Heart left ventricle (tissue), 16 donors: ENCODE measurements around the gene USP47. TPM values are rescaled to one million over a fixed set of nuclear protein-coding genes. Genes with fewer than 3 reads are reported as not detected.

Experiments
- ATAC-seq, 4 donors: fragments of 200-7000 bp; cut with Tn5 transposase; one replicate each; pipeline ENCODE4 v1.9.1; 2020 to 2022; ENCODE audit warnings: moderate library complexity in 4 of 4, mild to moderate bottlenecking in 3 of 4, moderate number of reproducible peaks in 1 of 4
- DNase-seq, 5 donors: peaks; one replicate each; pipeline ENCODE4 v3.0.0-alpha.2; 2020
- H3K27ac ChIP-seq, 12 donors: fragments of 200-600 bp; sonication (generic) in 4 of 12; one replicate each; pipeline versions ENCODE4 v1.5.0 to v1.8.0; 2016 to 2022; ENCODE audit warnings: mild to moderate bottlenecking in 2 of 12
- H3K27me3 ChIP-seq, 9 donors: fragments of 200-600 bp; sonication (generic) in 2 of 9; one replicate each; pipeline versions ENCODE4 v1.5.1 to v1.8.0; 2016 to 2022; ENCODE audit warnings: mild to moderate bottlenecking in 3 of 9
- H3K36me3 ChIP-seq, 9 donors: fragments of 200-600 bp; sonication (generic) in 2 of 9; one replicate each; pipeline versions ENCODE4 v1.5.0 to v1.8.0; 2018 to 2022; ENCODE audit warnings: mild to moderate bottlenecking in 2 of 9
- H3K4me1 ChIP-seq, 12 donors: fragments of 200-600 bp; sonication (generic) in 4 of 12; one replicate each; pipeline versions ENCODE4 v1.5.0 to v1.8.0; 2016 to 2022; ENCODE audit warnings: mild to moderate bottlenecking in 3 of 12
- H3K4me3 ChIP-seq, 12 donors: fragments of 200-600 bp; sonication (generic) in 4 of 12; one replicate each; pipeline versions ENCODE4 v1.5.0 to v1.8.0; 2017 to 2022; ENCODE audit warnings: mild to moderate bottlenecking in 9 of 12, moderate library complexity in 4 of 12
- H3K9me3 ChIP-seq, 12 donors: fragments of 200-600 bp; sonication (generic) in 4 of 12; one replicate each; pipeline versions ENCODE4 v1.5.0 to v1.8.0; 2016 to 2022; ENCODE audit warnings: mild to moderate bottlenecking in 1 of 12
- POLR2A ChIP-seq, 2 donors: fragments of 450-650 bp; IDR thresholded peaks; one replicate each; pipeline ENCODE4 v1.6.1; 2017; ENCODE audit warnings: antibody characterized with exemption in 2 of 2, mild to moderate bottlenecking in 2 of 2, moderate library complexity in 2 of 2
- WGBS, 4 donors: extraction: QIAGEN DNeasy Blood & Tissue Kit in 2 of 4; methylation state at CpG; one replicate each; pipeline versions ENCODE4 v1.1.5 to v1.1.7; 2013 to 2018; 5-methylcytosine and 5-hydroxymethylcytosine counted together
- intact Hi-C, 10 donors: fragments of 100-400 bp; cut with DNase I; formaldehyde crosslinking; loops; one replicate each; pipeline versions ENCODE4 v1.11.1 to v1.14.2; 2022
- polyA plus RNA-seq, 2 donors: library from polyadenylated mRNA; stranded (reverse); fragments of 200-250 nt; gene quantifications; one replicate each; pipeline ENCODE4 v1.2.3, GENCODE V29; 2013
- total RNA-seq, 9 donors: library from RNA; depleted of rRNA in 2 of 9; stranded (reverse); fragments of >200 nt in 2 of 9; fragmentation: NEBNext Ultra II Directional in 3 of 9; extraction: Animal tissue kit (Norgen Biotek cat#: 25700) in 3 of 9; gene quantifications; one replicate each; pipeline versions ENCODE4 v1.1.0 to v1.2.4, GENCODE V29; 2016 to 2023
- TF ChIP-seq, protein P1 (sequence below), 12 donors: fragments of 200-600 bp; sonication (generic) in 4 of 12; IDR thresholded peaks; one replicate each; pipeline versions ENCODE4 v1.5.0 to v1.8.0; 2018 to 2022; ENCODE audit warnings: antibody characterized with exemption in 12 of 12, mild to moderate bottlenecking in 5 of 12
- donor health status: ischemic (EF 13 %, LVEDD 7.1; RV severe dilation, severe dysfunction).
- donor health status: healthy with polysubstance abuse.
- donor health status: DM: no; HTN: yes; CAD: no.
- donor health status: DM: no; HTN: no; CAD: no.
- donor health status: ischemic (EF 25% LVEDD 6.9; RV normal size, moderate dysfunction).
- donor health status: ischemic (EF 25% LVEDD 5.7; RV mildly dilated, moderate dysfunction).
- donor health status: healthy.
- donor health status: DM: yes; HTN: yes; CAD: no.
- donor health status: ischemic (EF 35%, LVEDD 5.7; RV mildly dilated, moderate dysfunction).
- donor health status: nonischemic (EF 11% LVEDD 7.7; RV severe dilation, severe dysfunction).
- donor health status: DM: yes; HTN: yes; CAD: no.
- donor health status: PGD.
- donor health status: ischemic (EF 29% LVEDD 5.4; RV normal size, mild dysfunction).
- donor health status: nonischemic (EF 23%, LVEDD 6.1; RV moderate dilation, normal function).

USP47 gene
- total and polyA plus RNA-seq, 11 donors = 26.2 to 89.6 (median 54.3) TPM

DNA sequence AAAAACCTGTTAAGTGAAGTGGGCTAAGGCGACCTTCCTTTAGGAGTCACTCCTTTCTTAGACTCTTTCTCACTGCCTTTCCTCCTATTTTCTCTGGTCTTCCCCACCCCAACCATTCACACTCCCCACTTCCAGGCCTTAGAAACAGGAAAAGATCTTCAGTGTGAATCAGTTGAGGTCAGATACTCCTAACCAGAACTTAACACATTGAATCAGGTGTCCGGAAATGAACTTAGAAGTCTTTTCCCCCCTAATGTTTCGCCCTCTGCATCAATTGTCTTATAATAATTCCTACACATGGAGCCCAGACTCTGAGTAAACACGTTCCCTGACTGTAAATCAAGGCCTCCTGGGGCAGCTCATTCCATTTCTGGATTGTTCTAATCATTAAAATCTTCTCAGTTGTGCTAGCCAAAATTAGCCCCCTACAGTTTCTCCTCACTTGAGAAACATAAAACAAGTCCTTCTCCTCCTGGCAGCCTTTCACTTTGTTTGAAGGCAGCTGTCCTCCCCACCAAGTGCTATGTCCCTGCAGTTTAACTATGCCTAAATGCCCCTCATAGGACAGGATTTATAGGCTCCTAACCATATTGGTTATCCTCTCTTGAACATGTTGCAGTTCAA lies 32.7 kb upstream of the USP47 start:
- intact Hi-C loops = loop anchor here in 7 of 10 donors (5.0 to 10.0 kb wide), 7 partner anchors 86 to 476 kb away; no protein-coding TSS in a partner anchor
- Histone ChIP-seq H3K27me3 (no peaks in the 10 kb centered on the region), H3K36me3 (no peaks in the 10 kb centered on the region), H3K4me3 (no peak overlapping the region), H3K27ac (peak overlapping the region in 5 of 12 donors; percentile 6 to 61 (median 44)), H3K9me3 (no peaks in the 10 kb centered on the region), H3K4me1 (peaks cover 0 to 38% (median 6%) of the 10 kb centered on the region in 12 donors)
- DNase-seq = no peak
- TF ChIP-seq POLR2A (IDR thresholded peaks at IDR 0.05) = no peak
- TF ChIP-seq, protein P1, sequence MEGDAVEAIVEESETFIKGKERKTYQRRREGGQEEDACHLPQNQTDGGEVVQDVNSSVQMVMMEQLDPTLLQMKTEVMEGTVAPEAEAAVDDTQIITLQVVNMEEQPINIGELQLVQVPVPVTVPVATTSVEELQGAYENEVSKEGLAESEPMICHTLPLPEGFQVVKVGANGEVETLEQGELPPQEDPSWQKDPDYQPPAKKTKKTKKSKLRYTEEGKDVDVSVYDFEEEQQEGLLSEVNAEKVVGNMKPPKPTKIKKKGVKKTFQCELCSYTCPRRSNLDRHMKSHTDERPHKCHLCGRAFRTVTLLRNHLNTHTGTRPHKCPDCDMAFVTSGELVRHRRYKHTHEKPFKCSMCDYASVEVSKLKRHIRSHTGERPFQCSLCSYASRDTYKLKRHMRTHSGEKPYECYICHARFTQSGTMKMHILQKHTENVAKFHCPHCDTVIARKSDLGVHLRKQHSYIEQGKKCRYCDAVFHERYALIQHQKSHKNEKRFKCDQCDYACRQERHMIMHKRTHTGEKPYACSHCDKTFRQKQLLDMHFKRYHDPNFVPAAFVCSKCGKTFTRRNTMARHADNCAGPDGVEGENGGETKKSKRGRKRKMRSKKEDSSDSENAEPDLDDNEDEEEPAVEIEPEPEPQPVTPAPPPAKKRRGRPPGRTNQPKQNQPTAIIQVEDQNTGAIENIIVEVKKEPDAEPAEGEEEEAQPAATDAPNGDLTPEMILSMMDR (IDR thresholded peaks at IDR 0.05) = no peak
- 74 to 79% (median 76%) methylated on average over 4 of the region's 4 CpGs for WGBS, 4 donors
- no peak for ATAC-seq

- DNase-seq = peak in 2 of 5 donors; percentile 9 to 62
- TF ChIP-seq, protein P1 (IDR thresholded peaks at IDR 0.05) = no peak
- no peak for TF ChIP-seq POLR2A (IDR thresholded peaks at IDR 0.05)
- WGBS, 4 donors = 81 to 84% (median 82%) methylated on average over 35 of the region's 35 CpGs
- Histone ChIP-seq H3K36me3 (no peaks in the 10 kb centered on the region), H3K27ac (peak overlapping the region in 1 of 12 donors; percentile 19), H3K4me3 (no peak overlapping the region), H3K4me1 (peaks cover 0 to 38% (median 6%) of the 10 kb centered on the region in 12 donors), H3K27me3 (no peaks in the 10 kb centered on the region), H3K9me3 (peaks cover 0 to under 1% (median 0%) of the 10 kb centered on the region in 12 donors)
- no peak for ATAC-seq
- intact Hi-C loops = no loop called here
Measured at GRCh38 chr11:11810764-11811726, 30.7 kb upstream of the USP47 start.

DNA sequence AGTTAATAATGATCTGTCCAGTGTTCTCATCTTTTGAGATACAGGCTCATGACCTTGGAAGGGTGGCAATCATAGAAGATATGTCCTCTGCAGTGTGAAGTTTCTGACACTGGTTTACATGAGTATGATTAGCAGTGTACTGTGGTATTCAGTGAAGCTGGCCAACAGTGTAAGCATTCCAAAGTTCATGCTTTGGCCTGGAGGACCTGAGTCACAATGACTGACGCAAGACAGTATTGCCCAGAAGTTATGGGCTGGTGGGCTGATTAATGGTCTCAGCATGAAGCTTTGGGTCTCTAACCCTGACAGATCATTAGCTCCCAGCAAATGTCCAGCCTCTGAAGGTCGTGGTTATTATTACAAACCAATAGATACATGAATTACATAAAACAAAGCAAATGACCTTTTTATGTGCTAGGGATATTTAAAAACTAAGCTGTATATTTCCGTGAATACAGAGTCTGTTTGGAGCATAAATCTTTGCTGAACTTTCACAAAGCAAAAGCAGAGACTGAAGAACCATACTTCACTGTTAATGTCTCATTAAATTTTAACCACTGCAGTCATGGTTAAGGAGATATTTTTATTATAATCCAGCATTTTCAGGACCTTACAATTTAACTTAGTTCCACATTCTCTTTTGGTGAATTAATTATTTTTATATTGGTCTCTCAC lies 28.3 kb upstream of the USP47 start:
- Histone ChIP-seq H3K27ac (peak overlapping the region in 9 of 12 donors; percentile 38 to 74 (median 65)), H3K36me3 (no peaks in the 10 kb centered on the region), H3K4me1 (peaks cover 0 to 26% (median 4%) of the 10 kb centered on the region in 12 donors), H3K4me3 (no peak overlapping the region), H3K27me3 (no peaks in the 10 kb centered on the region), H3K9me3 (peaks cover 0 to 4% (median 0%) of the 10 kb centered on the region in 12 donors)
- TF ChIP-seq, protein P1 (IDR thresholded peaks at IDR 0.05) = no peak
- 54 to 66% (median 62%) methylated on average over 3 of the region's 3 CpGs for WGBS, 4 donors
- DNase-seq = peak in 4 of 5 donors; percentile 44 to 77 (median 51)
- peak; percentile 91 to 99 (median 98) for ATAC-seq
- intact Hi-C loops = no loop called here
